K562 (cell line): ENCODE measurements around the gene NRG2. TPM values are rescaled to one million over a fixed set of nuclear protein-coding genes. Genes with fewer than 3 reads are reported as not detected.

Experiments used
- ATAC-seq: fragments of 200-7000 bp; cut with Tn5 transposase; 3 replicates; pipeline ENCODE4 v1.9.1; 2020; ENCODE audit warnings: moderate library complexity
- BruUV-seq: library from RNA; stranded (reverse); fragments of 400-500 nt; replicated peaks from 2 replicates; lab custom pipeline; 2021; lab: Mats Ljungman, UMichigan
- CTCF ChIA-PET: fragments of 300-600 bp; formaldehyde crosslinking; extraction: SDS; loops from one replicate; lab custom pipeline; 2021; ENCODE audit warnings: low intra/inter-chr PET ratio; lab: Yijun Ruan, JAX
- POLR2A ChIA-PET: fragments of 300-600, 350-650 bp; sonication (Branson Sonifier 250); formaldehyde crosslinking; extraction: SDS; loops from one replicate; lab custom pipeline; 2021; ENCODE audit warnings: antibody characterized with exemption, inconsistent platforms; lab: Yijun Ruan, JAX
- DNase-seq, 4 experiments: peaks; one replicate each; pipeline versions ENCODE4 v3.0.0 to v3.0.0-alpha.2; 2011 to 2018; ENCODE audit warnings: low spot score in 3 of 4, mixed read lengths in 3 of 4; ENCODE audit errors: extremely low read depth in 1 of 4
- FAIRE-seq: peaks from 2 replicates; lab custom pipeline; 2011; peaks lifted over from hg19 to GRCh38; lab: Jason Lieb, UNC
- H2AFZ ChIP-seq: 2 replicates; pipeline ENCODE4 v1.6.0; 2011; ENCODE audit warnings: low read depth, low read length, control low read depth, inconsistent platforms
- H3K27ac ChIP-seq: fragments of 200-600 bp; 3 replicates; pipeline ENCODE4 v1.8.0; 2011; ENCODE audit warnings: low read depth, mild to moderate bottlenecking, control low read depth, inconsistent platforms, low read length, moderate library complexity, mixed read lengths; ENCODE audit errors: extremely low read depth
- H3K27me3 ChIP-seq, 2 experiments: fragments of 300-600 bp in 1 of 2; 2 replicates in 1 of 2; 3 replicates in 1 of 2; pipeline versions ENCODE4 v1.6.0 to v1.8.0; 2011; ENCODE audit warnings: inconsistent platforms in 2 of 2, low read length in 2 of 2, mild to moderate bottlenecking in 1 of 2, mixed read lengths in 1 of 2, moderate library complexity in 1 of 2; ENCODE audit not compliant: control insufficient read depth in 2 of 2, insufficient read depth in 2 of 2
- H3K36me3 ChIP-seq: fragments of 300-600 bp; 3 replicates; pipeline ENCODE4 v1.8.0; 2011; ENCODE audit warnings: mild to moderate bottlenecking, low read length, inconsistent platforms; ENCODE audit not compliant: control insufficient read depth, insufficient read depth
- H3K4me1 ChIP-seq, 2 experiments: fragments of 200-600 bp in 1 of 2; replicated peaks in 1 of 2; 2 replicates in 1 of 2; 3 replicates in 1 of 2; pipeline versions ENCODE4 v1.5.1 to v1.8.0; 2011; ENCODE audit warnings: inconsistent platforms in 2 of 2, low read length in 2 of 2, mild to moderate bottlenecking in 1 of 2, mixed read lengths in 1 of 2, moderate library complexity in 1 of 2; ENCODE audit not compliant: control insufficient read depth in 2 of 2, insufficient read depth in 2 of 2
- H3K4me2 ChIP-seq: 2 replicates; pipeline ENCODE4 v1.6.1; 2011; ENCODE audit warnings: low read length, control low read depth, inconsistent platforms, mixed read lengths; ENCODE audit not compliant: insufficient read depth
- H3K4me3 ChIP-seq: fragments of 200-600 bp; sonication (generic), shearing (Covaris generic); 2 replicates; pipeline ENCODE4 v1.5.1; 2016; ENCODE audit warnings: control low read depth, inconsistent platforms
- H3K79me2 ChIP-seq: fragments of 200-600 bp; 3 replicates; pipeline ENCODE4 v1.8.0; 2011; ENCODE audit warnings: low read length, inconsistent platforms; ENCODE audit not compliant: control insufficient read depth, insufficient read depth
- H3K9ac ChIP-seq, 2 experiments: 2 replicates each; pipeline versions ENCODE4 v1.6.0 to v1.6.1; 2011; ENCODE audit warnings: low read depth in 2 of 2, low read length in 2 of 2, control low read depth in 1 of 2, inconsistent platforms in 1 of 2, mild to moderate bottlenecking in 1 of 2, mixed read lengths in 1 of 2; ENCODE audit not compliant: insufficient read depth in 1 of 2
- H3K9me1 ChIP-seq: one replicate; pipeline ENCODE4 v1.6.0; 2011; ENCODE audit warnings: inconsistent platforms, mild to moderate bottlenecking, low read length, moderate library complexity; ENCODE audit not compliant: control insufficient read depth, insufficient read depth
- H3K9me3 ChIP-seq: replicated peaks from 2 replicates; pipeline ENCODE4 v1.5.1; 2011; ENCODE audit warnings: low read depth, low read length, inconsistent platforms; ENCODE audit not compliant: control insufficient read depth, insufficient read depth
- H4K20me1 ChIP-seq: replicated peaks from 2 replicates; pipeline ENCODE4 v1.6.1; 2011; ENCODE audit warnings: low read length, inconsistent platforms, mixed read lengths; ENCODE audit not compliant: control insufficient read depth, insufficient read depth
- CEBPZ ChIP-seq: fragments of 150-350 bp; IDR thresholded peaks from 2 replicates; pipeline ENCODE4 v1.6.1; 2014; ENCODE audit warnings: low read depth, mild to moderate bottlenecking, low read length, borderline replicate concordance
- CHD1 ChIP-seq: fragments of 200-600 bp; sonication (generic); IDR thresholded peaks from one replicate; pipeline ENCODE4 v1.6.1; 2012; ENCODE audit warnings: mild to moderate bottlenecking, moderate library complexity, low read length, inconsistent platforms
- CREM ChIP-seq: IDR thresholded peaks from 2 replicates; pipeline ENCODE4 v1.6.1; 2014; ENCODE audit warnings: antibody characterized with exemption, low read depth
- CTBP1 ChIP-seq: fragments of 450-650 bp; IDR thresholded peaks from 2 replicates; pipeline ENCODE4 v1.6.1; 2016; ENCODE audit warnings: borderline replicate concordance
- DMBX1 ChIP-seq: fragments of 250-450 bp; sonication (Bioruptor Pico); IDR thresholded peaks from 2 replicates; pipeline ENCODE4 v1.8.0; 2022; ENCODE audit warnings: inconsistent platforms, mild to moderate bottlenecking, moderate library complexity, borderline replicate concordance
- FIP1L1 ChIP-seq: fragments of 200-400 bp; formaldehyde crosslinking; IDR thresholded peaks from 2 replicates; pipeline ENCODE4 v1.6.1; 2018; ENCODE audit warnings: mild to moderate bottlenecking, low read depth, low read length; ENCODE audit not compliant: poor library complexity, severe bottlenecking
- GTF2F1 ChIP-seq: IDR thresholded peaks from 2 replicates; pipeline ENCODE4 v1.6.1; 2011; ENCODE audit warnings: low read depth, low read length, improper control_type of control experiment
- MBD1 ChIP-seq: fragments of 250-450 bp; sonication (Bioruptor Pico); IDR thresholded peaks from 2 replicates; pipeline ENCODE4 v1.8.0; 2022; ENCODE audit warnings: inconsistent platforms
- RBM39 ChIP-seq: fragments of 200-400 bp; formaldehyde crosslinking; optimal IDR thresholded peaks from 2 replicates; pipeline ENCODE3; 2018; ENCODE audit warnings: low read depth, low read length
- WGBS: fragments of 100-300 bp; shearing (Covaris generic); methylation state at CpG from one replicate; pipeline ENCODE4 v1.1.6; 2016; ENCODE audit warnings: low coverage, mixed read lengths; ENCODE audit not compliant: insufficient coverage; ENCODE audit errors: missing lambda C conversion rate; 5-methylcytosine and 5-hydroxymethylcytosine counted together
- in situ Hi-C: fragments of 300-500 bp; cut with MboI; formaldehyde crosslinking; loops from 4 replicates; pipeline ENCODE4 v1.15.0; 2018; ENCODE audit warnings: inconsistent platforms, mixed read lengths
- intact Hi-C: fragments of 100-400 bp; cut with micrococcal nuclease; formaldehyde crosslinking; loops from 2 replicates; pipeline ENCODE4 v1.14.2; 2022
- polyA plus RNA-seq, 8 experiments: library from polyadenylated mRNA; depleted of rRNA in 4 of 8; stranded (reverse) in 5 of 8; unstranded in 3 of 8; fragments of >200 nt; fragmentation: Nextera tagmentation in 2 of 8; fragmentation: Illumina TruSeq in 1 of 8; extraction: Ambion mirVana in 2 of 8; extraction: Trizol in 1 of 8; gene quantifications; 2 replicates each; pipeline versions ENCODE4 v1.2.1 to v1.2.3, GENCODE V29; 2011 to 2014; ENCODE audit warnings: inconsistent platforms in 1 of 8, missing spikeins in 1 of 8
- total RNA-seq, 7 experiments: library from RNA; depleted of rRNA in 6 of 7; stranded (reverse); fragments of >200 nt in 6 of 7; fragmentation: Illumina TruSeq in 2 of 7; extraction: Trizol in 2 of 7; gene quantifications; 2 replicates each; pipeline versions ENCODE4 v1.2.1 to v1.2.3, GENCODE V29; 2011 to 2021; ENCODE audit warnings: low replicate concordance in 1 of 7
- TF ChIP-seq, protein P1 (sequence below), 2 experiments: IDR thresholded peaks; 2 replicates each; pipeline ENCODE4 v1.6.1; 2011; ENCODE audit warnings: borderline replicate concordance in 1 of 2, control low read depth in 1 of 2, low read depth in 1 of 2, low read length in 1 of 2, mild to moderate bottlenecking in 1 of 2, mixed read lengths in 1 of 2, moderate library complexity in 1 of 2; ENCODE audit not compliant: insufficient read depth in 1 of 2, insufficient read length in 1 of 2, poor library complexity in 1 of 2, severe bottlenecking in 1 of 2; ENCODE audit errors: extremely low read depth in 1 of 2

Gene NRG2
- total and polyA plus RNA-seq, 9 of the 15 experiments (the other 6 are each of a cell fraction or from before 2014, with no cell fraction given) = not detected

DNA sequence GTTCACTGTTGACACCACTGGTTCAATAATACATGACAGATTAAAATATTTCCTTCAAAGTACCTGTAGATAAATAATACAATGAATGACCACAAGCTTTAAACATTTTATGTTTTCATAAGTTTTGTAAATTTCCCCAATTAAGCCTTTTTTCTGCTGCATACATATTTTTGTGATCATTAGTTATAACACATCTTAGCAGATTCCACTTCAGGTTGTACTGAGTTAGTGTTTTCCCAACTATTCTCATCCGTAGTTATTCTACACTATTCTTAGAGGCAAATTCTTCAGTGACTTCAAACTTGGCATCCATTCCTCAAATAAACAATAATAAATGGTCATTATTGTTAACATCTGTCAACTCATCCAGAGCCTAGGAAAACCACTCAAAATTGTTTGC, 100.9 kb downstream of the NRG2 start:
- H3K36me3 ChIP-seq = no peaks in the 10 kb centered on the region
- H3K27ac ChIP-seq = no peak overlapping the region
- TF ChIP-seq CEBPZ = no peak
- TF ChIP-seq DMBX1 (CRISPR knock-in tag) = no peak
- no peak for TF ChIP-seq CTBP1
- no peak for TF ChIP-seq CHD1
- TF ChIP-seq CREM = no peak
- no peak for TF ChIP-seq FIP1L1
- TF ChIP-seq GTF2F1 = no peak
- TF ChIP-seq RBM39 = no peak
- TF ChIP-seq, protein P1, sequence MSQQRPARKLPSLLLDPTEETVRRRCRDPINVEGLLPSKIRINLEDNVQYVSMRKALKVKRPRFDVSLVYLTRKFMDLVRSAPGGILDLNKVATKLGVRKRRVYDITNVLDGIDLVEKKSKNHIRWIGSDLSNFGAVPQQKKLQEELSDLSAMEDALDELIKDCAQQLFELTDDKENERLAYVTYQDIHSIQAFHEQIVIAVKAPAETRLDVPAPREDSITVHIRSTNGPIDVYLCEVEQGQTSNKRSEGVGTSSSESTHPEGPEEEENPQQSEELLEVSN (IDR thresholded peaks at IDR 0.05; ENCODE audit: borderline replicate concordance in 1 of 2, extremely low read depth in 1 of 2, insufficient read depth in 1 of 2, insufficient read length in 1 of 2, low read depth in 1 of 2, low read length in 1 of 2, poor library complexity in 1 of 2, severe bottlenecking in 1 of 2) = no peak
- TF ChIP-seq MBD1 (CRISPR knock-in tag) = no peak
- no peak overlapping the region for H2AFZ ChIP-seq
- in situ Hi-C loops (no loop called here), intact Hi-C loops (no loop called here)
- ChIA-PET POLR2A (interaction anchor here (1.4 to 1.9 kb wide), 2 partner anchors 8 to 15 kb away, joined by 3 to 7 read pairs; no protein-coding TSS in a partner anchor), CTCF (no interaction called here)
- H3K79me2 ChIP-seq = no peaks in the 10 kb centered on the region
- ATAC-seq = no peak
- no peaks in the 10 kb centered on the region for H4K20me1 ChIP-seq
- no peak overlapping the region for H3K9ac ChIP-seq
- H3K4me2 ChIP-seq = no peak overlapping the region
- no TSS peak for BruUV-seq
- no peaks in the 10 kb centered on the region; a peak in 1 of 5 replicates for H3K27me3 ChIP-seq
- no peak overlapping the region for H3K4me3 ChIP-seq
- FAIRE-seq = no peak
- no peaks in the 10 kb centered on the region for H3K9me1 ChIP-seq
- H3K4me1 ChIP-seq = no peaks in the 10 kb centered on the region
- DNase-seq = no peak
- 0% methylated on average over 1 of the region's 1 CpG for WGBS
- no peaks in the 10 kb centered on the region for H3K9me3 ChIP-seq
